ENCODE measurements around the gene PLA2G4B. TPM values are rescaled to one million over a fixed set of nuclear protein-coding genes. Genes with fewer than 3 reads are reported as not detected.
A peak's percentile ranks its signal among the peaks of the same experiment; 100 is the strongest.

PLA2G4B gene
- total and polyA plus RNA-seq, 4 donors, result 5.7 to 13.0 (median 10.6) TPM

GRCh38 chr15:41890050-41890690 lies 51.5 kb downstream of the PLA2G4B start:
- Histone ChIP-seq H3K4me3 (no peak overlapping the region), H3K27me3 (ENCODE audit: control insufficient read depth in 3 of 3, insufficient read depth in 3 of 3, low read length in 2 of 3) (no peaks in the 10 kb centered on the region), H3K27ac (ENCODE audit: low read depth in 1 of 2, low read length in 1 of 2) (no peak overlapping the region), H3K9me3 (ENCODE audit: control insufficient read depth in 4 of 4, insufficient read depth in 3 of 4, low read length in 3 of 4) (no peaks in the 10 kb centered on the region), H3K9ac (ENCODE audit: insufficient read depth in 1 of 2, low read length in 2 of 2) (no peak overlapping the region), H3K36me3 (ENCODE audit: control insufficient read depth in 4 of 4, insufficient read depth in 4 of 4, low read length in 4 of 4) (no peaks in the 10 kb centered on the region), H3K4me1 (ENCODE audit: control insufficient read depth in 5 of 5, insufficient read depth in 5 of 5, low read length in 5 of 5) (peaks cover 0 to 19% (median 3%) of the 10 kb centered on the region in 5 donors)
- no peak for DNase-seq
- TF ChIP-seq, protein P1, sequence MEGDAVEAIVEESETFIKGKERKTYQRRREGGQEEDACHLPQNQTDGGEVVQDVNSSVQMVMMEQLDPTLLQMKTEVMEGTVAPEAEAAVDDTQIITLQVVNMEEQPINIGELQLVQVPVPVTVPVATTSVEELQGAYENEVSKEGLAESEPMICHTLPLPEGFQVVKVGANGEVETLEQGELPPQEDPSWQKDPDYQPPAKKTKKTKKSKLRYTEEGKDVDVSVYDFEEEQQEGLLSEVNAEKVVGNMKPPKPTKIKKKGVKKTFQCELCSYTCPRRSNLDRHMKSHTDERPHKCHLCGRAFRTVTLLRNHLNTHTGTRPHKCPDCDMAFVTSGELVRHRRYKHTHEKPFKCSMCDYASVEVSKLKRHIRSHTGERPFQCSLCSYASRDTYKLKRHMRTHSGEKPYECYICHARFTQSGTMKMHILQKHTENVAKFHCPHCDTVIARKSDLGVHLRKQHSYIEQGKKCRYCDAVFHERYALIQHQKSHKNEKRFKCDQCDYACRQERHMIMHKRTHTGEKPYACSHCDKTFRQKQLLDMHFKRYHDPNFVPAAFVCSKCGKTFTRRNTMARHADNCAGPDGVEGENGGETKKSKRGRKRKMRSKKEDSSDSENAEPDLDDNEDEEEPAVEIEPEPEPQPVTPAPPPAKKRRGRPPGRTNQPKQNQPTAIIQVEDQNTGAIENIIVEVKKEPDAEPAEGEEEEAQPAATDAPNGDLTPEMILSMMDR (IDR thresholded peaks at IDR 0.05; ENCODE audit: control extremely low read depth, extremely low read depth), result no peak
- no peak for ATAC-seq (ENCODE audit: insufficient read depth, low FRiP score)
- WGBS, 2 donors, result 94 to 95% methylated on average over 6 of the region's 6 CpGs

- H3K4me1 ChIP-seq (ENCODE audit: control insufficient read depth in 5 of 5, insufficient read depth in 5 of 5, low read length in 5 of 5), result peaks cover 0 to 19% (median 3%) of the 10 kb centered on the region in 5 donors
- TF ChIP-seq, protein P1 (IDR thresholded peaks at IDR 0.05; ENCODE audit: control extremely low read depth, extremely low read depth), result no peak
- no peaks in the 10 kb centered on the region for H3K27me3 ChIP-seq (ENCODE audit: control insufficient read depth in 3 of 3, insufficient read depth in 3 of 3, low read length in 2 of 3)
- WGBS, 2 donors, result 92 to 94% methylated on average over 6 of the region's 6 CpGs
- no peak for ATAC-seq (ENCODE audit: insufficient read depth, low FRiP score)
- no peak for DNase-seq
- H3K9ac ChIP-seq (ENCODE audit: insufficient read depth in 1 of 2, low read length in 2 of 2), result no peak overlapping the region
- H3K36me3 ChIP-seq (ENCODE audit: control insufficient read depth in 4 of 4, insufficient read depth in 4 of 4, low read length in 4 of 4), result peaks cover 0 to 1% (median 0%) of the 10 kb centered on the region in 4 donors
- no peaks in the 10 kb centered on the region for H3K9me3 ChIP-seq (ENCODE audit: control insufficient read depth in 4 of 4, insufficient read depth in 3 of 4, low read length in 3 of 4)
- no peak overlapping the region for H3K27ac ChIP-seq (ENCODE audit: low read depth in 1 of 2, low read length in 1 of 2)
- no peak overlapping the region for H3K4me3 ChIP-seq
Observed at GRCh38 chr15:41891226-41891625, 52.6 kb downstream of the PLA2G4B start.

DNA sequence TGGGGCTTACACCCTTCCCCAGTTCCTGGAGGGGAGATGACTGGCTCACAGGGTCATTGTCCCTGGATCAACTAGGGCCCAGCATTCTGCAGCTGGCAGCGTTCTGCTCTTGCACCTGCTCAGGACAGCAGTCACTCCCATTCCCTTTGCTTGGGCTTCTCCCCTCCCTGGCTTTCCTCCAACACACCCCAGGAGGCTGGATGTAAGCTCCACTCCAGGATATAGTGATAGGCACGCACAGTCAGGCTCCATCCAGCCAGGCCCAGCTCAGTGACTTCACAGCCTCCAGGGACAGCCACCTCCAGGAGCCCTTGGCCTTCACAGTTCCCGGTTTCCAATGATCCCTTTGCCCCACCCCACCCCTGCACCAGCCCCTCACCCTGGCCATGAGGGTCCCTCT lies 53.3 kb downstream of the PLA2G4B start:
- TF ChIP-seq, protein P1 (IDR thresholded peaks at IDR 0.05; ENCODE audit: control extremely low read depth, extremely low read depth), result no peak
- DNase-seq (no peak), ATAC-seq (ENCODE audit: insufficient read depth, low FRiP score) (no peak)
- Histone ChIP-seq H3K9ac (ENCODE audit: insufficient read depth in 1 of 2, low read length in 2 of 2) (no peak overlapping the region), H3K4me3 (no peak overlapping the region), H3K27ac (ENCODE audit: low read depth in 1 of 2, low read length in 1 of 2) (peak overlapping the region in 1 of 2 donors; percentile 66), H3K27me3 (ENCODE audit: control insufficient read depth in 3 of 3, insufficient read depth in 3 of 3, low read length in 2 of 3) (no peaks in the 10 kb centered on the region), H3K4me1 (ENCODE audit: control insufficient read depth in 5 of 5, insufficient read depth in 5 of 5, low read length in 5 of 5) (peaks cover 0 to 21% (median 3%) of the 10 kb centered on the region in 5 donors), H3K9me3 (ENCODE audit: control insufficient read depth in 4 of 4, insufficient read depth in 3 of 4, low read length in 3 of 4) (no peaks in the 10 kb centered on the region), H3K36me3 (ENCODE audit: control insufficient read depth in 4 of 4, insufficient read depth in 4 of 4, low read length in 4 of 4) (peaks cover 0 to 1% (median 0%) of the 10 kb centered on the region in 4 donors)
- 89 to 92% methylated on average over 3 of the region's 3 CpGs for WGBS, 2 donors

Data from lung (tissue), 12 donors.